ENCODE results near the gene DMRT2. TPM values are rescaled to one million over a fixed set of nuclear protein-coding genes. Genes with fewer than 3 reads are reported as not detected.

Gene DMRT2
- total RNA-seq, 4 donors from 2014 or later = not detected

DNA sequence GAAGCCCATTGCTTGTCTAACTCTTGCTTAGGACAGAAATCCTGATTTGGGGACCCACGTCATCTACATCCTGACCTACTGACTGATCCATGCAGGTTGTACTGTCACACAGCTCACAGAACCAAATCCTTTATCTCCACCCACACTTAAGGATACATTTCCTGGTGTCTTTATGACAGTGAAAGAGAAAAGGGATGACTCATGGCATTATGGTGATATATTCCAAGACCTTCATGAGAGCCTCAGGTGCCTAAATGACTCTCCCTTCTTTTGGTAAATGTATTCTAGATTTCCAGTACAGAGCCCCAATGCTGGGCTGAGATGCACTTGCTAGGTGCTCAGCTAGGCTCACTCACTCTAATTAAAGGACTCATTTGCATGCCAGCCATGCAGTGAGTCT is 26.0 kb upstream of the DMRT2 start:
- no peak for TF ChIP-seq POLR2A (IDR thresholded peaks at IDR 0.05)
- TF ChIP-seq, protein P1, sequence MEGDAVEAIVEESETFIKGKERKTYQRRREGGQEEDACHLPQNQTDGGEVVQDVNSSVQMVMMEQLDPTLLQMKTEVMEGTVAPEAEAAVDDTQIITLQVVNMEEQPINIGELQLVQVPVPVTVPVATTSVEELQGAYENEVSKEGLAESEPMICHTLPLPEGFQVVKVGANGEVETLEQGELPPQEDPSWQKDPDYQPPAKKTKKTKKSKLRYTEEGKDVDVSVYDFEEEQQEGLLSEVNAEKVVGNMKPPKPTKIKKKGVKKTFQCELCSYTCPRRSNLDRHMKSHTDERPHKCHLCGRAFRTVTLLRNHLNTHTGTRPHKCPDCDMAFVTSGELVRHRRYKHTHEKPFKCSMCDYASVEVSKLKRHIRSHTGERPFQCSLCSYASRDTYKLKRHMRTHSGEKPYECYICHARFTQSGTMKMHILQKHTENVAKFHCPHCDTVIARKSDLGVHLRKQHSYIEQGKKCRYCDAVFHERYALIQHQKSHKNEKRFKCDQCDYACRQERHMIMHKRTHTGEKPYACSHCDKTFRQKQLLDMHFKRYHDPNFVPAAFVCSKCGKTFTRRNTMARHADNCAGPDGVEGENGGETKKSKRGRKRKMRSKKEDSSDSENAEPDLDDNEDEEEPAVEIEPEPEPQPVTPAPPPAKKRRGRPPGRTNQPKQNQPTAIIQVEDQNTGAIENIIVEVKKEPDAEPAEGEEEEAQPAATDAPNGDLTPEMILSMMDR (IDR thresholded peaks at IDR 0.05) = no peak
- Histone ChIP-seq H3K27ac (no peak overlapping the region), H3K9me3 (peaks cover 0 to 9% (median 2%) of the 10 kb centered on the region in 4 donors), H3K4me1 (no peaks in the 10 kb centered on the region), H3K27me3 (no peaks in the 10 kb centered on the region), H3K36me3 (no peaks in the 10 kb centered on the region), H3K4me3 (no peak overlapping the region)
- DNase-seq = no peak

DNA sequence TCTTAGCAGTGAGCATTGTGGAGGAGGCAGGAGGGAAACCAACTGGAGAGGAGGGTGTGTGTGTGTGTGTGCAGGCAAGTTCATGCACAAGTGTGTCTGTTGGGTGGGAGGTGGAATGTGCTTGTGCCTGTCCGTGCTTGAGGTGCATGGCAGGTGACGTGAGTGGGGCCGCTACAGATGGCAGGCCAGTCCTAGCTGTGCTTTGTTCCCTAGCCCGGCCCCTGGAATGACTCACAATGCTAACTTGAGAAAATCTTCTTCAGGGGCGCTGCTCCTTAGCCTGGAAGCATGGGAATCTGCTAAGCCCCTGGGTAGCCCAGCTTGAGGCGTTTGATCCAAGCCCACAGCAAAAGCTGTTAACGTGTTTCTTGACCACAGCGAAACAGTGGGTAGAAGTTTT is 25.0 kb upstream of the DMRT2 start:
- Histone ChIP-seq H3K9me3 (peaks cover 0 to 9% (median 2%) of the 10 kb centered on the region in 4 donors), H3K27me3 (no peaks in the 10 kb centered on the region), H3K4me1 (no peaks in the 10 kb centered on the region), H3K27ac (no peak overlapping the region), H3K4me3 (no peak overlapping the region), H3K36me3 (no peaks in the 10 kb centered on the region)
- TF ChIP-seq, protein P1 (IDR thresholded peaks at IDR 0.05) = no peak
- no peak for TF ChIP-seq POLR2A (IDR thresholded peaks at IDR 0.05)
- DNase-seq = no peak

DNA sequence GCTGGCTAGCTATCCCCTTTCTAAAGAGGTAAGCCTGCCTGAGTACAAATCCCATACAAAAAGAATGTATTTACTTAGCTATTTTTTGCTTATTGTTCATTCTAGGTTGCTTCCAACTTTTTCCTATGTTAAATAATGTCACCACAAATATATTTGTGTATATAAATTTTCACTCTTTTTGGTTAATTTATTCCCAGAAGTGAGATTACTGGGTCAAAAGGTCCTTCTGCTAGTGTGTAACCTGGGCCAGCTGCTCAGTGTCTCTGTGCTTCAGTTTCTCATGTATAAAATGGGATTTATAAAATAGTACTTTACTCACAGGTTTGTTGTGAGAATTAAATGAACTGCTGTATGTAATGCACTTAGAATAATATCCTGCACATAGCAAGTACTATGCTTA is 23.9 kb upstream of the DMRT2 start:
- Histone ChIP-seq H3K9me3 (peaks cover 0 to 9% (median 2%) of the 10 kb centered on the region in 4 donors), H3K36me3 (no peaks in the 10 kb centered on the region), H3K27me3 (no peaks in the 10 kb centered on the region), H3K4me1 (no peaks in the 10 kb centered on the region), H3K4me3 (no peak overlapping the region), H3K27ac (no peak overlapping the region)
- TF ChIP-seq, protein P1 (IDR thresholded peaks at IDR 0.05) = no peak
- no peak for TF ChIP-seq POLR2A (IDR thresholded peaks at IDR 0.05)
- DNase-seq = no peak

DNA sequence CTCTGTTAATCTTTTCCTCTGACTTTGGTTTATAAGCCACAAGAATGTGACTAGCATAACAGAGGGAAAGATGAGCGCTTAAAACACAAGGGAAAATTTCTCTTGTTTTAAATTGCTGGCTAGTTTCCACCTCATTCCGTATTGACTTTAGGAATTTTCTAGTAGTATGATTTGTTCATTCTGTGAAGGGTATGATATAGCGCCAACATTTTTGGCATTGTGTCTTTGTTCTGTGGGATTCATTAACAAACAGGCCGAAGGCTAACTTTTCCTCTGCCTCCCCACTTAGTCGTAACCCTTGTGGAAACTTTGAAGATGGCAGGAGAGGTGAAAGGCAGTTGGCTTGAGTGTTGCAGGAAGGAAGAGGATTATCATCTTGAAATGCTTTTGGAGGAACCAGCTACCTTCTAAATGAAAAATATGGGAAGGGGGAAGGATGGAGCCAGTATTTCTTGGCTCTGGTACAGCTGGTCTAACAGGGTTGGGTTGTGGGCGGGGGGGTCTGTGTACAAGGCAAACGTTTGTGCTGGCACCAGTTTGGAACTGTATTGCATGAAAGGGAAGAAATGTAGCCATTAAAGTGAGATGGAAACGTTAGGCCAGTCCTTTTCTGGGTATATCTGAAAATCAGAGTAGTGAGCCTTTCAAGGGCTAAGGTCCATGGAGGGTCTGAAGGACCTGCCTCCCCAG is 21.5 kb upstream of the DMRT2 start:
- H3K9me3 ChIP-seq = no peaks in the 10 kb centered on the region
- no peaks in the 10 kb centered on the region for H3K27me3 ChIP-seq
- no peak overlapping the region for H3K4me3 ChIP-seq
- H3K4me1 ChIP-seq = no peaks in the 10 kb centered on the region
- H3K36me3 ChIP-seq = no peaks in the 10 kb centered on the region
- no peak overlapping the region for H3K27ac ChIP-seq
- TF ChIP-seq POLR2A (IDR thresholded peaks at IDR 0.05) = no peak
- TF ChIP-seq, protein P1 (IDR thresholded peaks at IDR 0.05) = no peak
- DNase-seq = no peak

DNA sequence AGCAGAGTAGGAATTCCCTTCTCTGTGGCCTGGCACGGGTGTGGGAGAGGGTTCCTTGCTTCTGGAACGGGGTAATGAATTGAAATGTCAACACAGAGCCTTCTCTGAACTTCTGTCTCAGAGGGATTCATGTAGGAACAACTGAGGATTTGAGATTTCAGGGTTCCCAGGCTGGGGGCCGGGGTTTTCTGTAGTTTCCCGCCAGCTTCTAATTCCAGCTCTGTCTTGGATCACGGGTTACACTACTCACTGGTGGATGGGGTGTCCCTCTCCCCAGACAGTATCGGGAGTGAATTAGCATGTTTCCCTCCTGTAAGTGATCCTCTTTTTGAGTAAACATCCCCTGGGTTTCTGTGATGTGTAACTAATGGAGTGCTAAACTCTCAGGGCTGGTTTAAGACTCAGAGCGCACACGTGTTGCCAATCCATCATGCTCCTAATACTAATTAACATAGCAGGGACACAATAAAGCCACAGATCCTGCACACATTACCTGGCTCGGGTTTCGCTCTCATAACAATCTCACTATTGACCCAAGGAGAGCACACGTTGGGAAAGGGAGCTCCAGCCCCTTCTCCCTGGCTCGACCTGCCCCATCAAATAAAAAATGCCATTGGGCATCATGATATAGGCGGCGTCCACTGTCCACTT is 18.1 kb upstream of the DMRT2 start:
- no peaks in the 10 kb centered on the region for H3K27me3 ChIP-seq
- no peaks in the 10 kb centered on the region for H3K4me1 ChIP-seq
- H3K9me3 ChIP-seq = no peaks in the 10 kb centered on the region
- H3K27ac ChIP-seq = no peak overlapping the region
- H3K36me3 ChIP-seq = no peaks in the 10 kb centered on the region
- H3K4me3 ChIP-seq = no peak overlapping the region
- TF ChIP-seq POLR2A (IDR thresholded peaks at IDR 0.05) = no peak
- TF ChIP-seq, protein P1 (IDR thresholded peaks at IDR 0.05) = no peak
- no peak for DNase-seq

All from Peyer's patch (tissue), 4 donors.